Smooth muscle cell (in vitro differentiated cells): ENCODE measurements around the gene NEK6. TPM values are rescaled to one million over a fixed set of nuclear protein-coding genes. Genes with fewer than 3 reads are reported as not detected.

ENCODE experiments used
- DNase-seq: peaks from one replicate; lab custom pipeline; 2025; ENCODE audit not compliant: unreplicated experiment; lab: John Stamatoyannopoulos, UW
- H2AFZ ChIP-seq: fragments of 200-600 bp; sonication (generic); 2 replicates; pipeline ENCODE4 v1.6.0; 2016; ENCODE audit warnings: antibody characterized with exemption, low read depth, mild to moderate bottlenecking
- H3F3A ChIP-seq: fragments of 200-600 bp; sonication (generic); 2 replicates; pipeline ENCODE4 v1.6.0; 2017; ENCODE audit warnings: antibody characterized with exemption, low read depth
- H3K27ac ChIP-seq: fragments of 200-600 bp; sonication (generic); 2 replicates; pipeline ENCODE4 v1.5.1; 2016; ENCODE audit warnings: low read depth, mild to moderate bottlenecking
- H3K27me3 ChIP-seq: fragments of 200-600 bp; sonication (generic); 2 replicates; pipeline ENCODE4 v1.6.1; 2016; ENCODE audit warnings: low read depth, mild to moderate bottlenecking
- H3K36me3 ChIP-seq: fragments of 200-600 bp; sonication (generic); 2 replicates; pipeline ENCODE4 v1.5.1; 2016; ENCODE audit warnings: low read depth
- H3K4me1 ChIP-seq: fragments of 200-600 bp; sonication (generic); 2 replicates; pipeline ENCODE4 v1.5.1; 2016; ENCODE audit warnings: low read depth
- H3K4me2 ChIP-seq: fragments of 200-600 bp; sonication (generic); 2 replicates; pipeline ENCODE4 v1.6.0; 2016; ENCODE audit warnings: mild to moderate bottlenecking
- H3K4me3 ChIP-seq: fragments of 200-600 bp; sonication (generic); 2 replicates; pipeline ENCODE4 v1.5.1; 2016; ENCODE audit warnings: mild to moderate bottlenecking
- H3K79me2 ChIP-seq: fragments of 200-600 bp; sonication (generic); 2 replicates; pipeline ENCODE4 v1.6.0; 2016; ENCODE audit warnings: low read depth, mild to moderate bottlenecking
- H3K9ac ChIP-seq: fragments of 200-600 bp; sonication (generic); 2 replicates; pipeline ENCODE4 v1.6.0; 2016; ENCODE audit warnings: low read depth
- H3K9me3 ChIP-seq: fragments of 200-600 bp; sonication (generic); replicated peaks from 2 replicates; pipeline ENCODE4 v1.5.1; 2016; ENCODE audit warnings: low read depth
- H4K20me1 ChIP-seq: fragments of 200-600 bp; sonication (generic); 2 replicates; pipeline ENCODE4 v1.6.0; 2016; ENCODE audit warnings: low read depth
- WGBS: methylation state at CpG from one replicate; pipeline ENCODE4 v1.1.7; 2016; ENCODE audit warnings: low lambda C conversion rate; 5-methylcytosine and 5-hydroxymethylcytosine counted together
- polyA plus RNA-seq: library from polyadenylated mRNA; unstranded; fragments of >200 nt; fragmentation: Nextera tagmentation; extraction: Ambion mirVana; gene quantifications from 2 replicates; pipeline ENCODE4 v1.2.1, GENCODE V29; 2016
- total RNA-seq: library from RNA; depleted of rRNA; stranded (reverse); fragments of >200 nt; gene quantifications from 2 replicates; pipeline ENCODE4 v1.2.3, GENCODE V29; 2014
- TF ChIP-seq, protein P1 (sequence below): fragments of 200-600 bp; sonication (generic); IDR thresholded peaks from 2 replicates; pipeline ENCODE4 v1.5.1; 2017; ENCODE audit warnings: borderline replicate concordance, mild to moderate bottlenecking, antibody characterized with exemption; ENCODE audit not compliant: insufficient read depth, poor library complexity, severe bottlenecking

The NEK6 gene
- total and polyA plus RNA-seq, 2 experiments from 2014 or later = 45.9 to 108 TPM

DNA sequence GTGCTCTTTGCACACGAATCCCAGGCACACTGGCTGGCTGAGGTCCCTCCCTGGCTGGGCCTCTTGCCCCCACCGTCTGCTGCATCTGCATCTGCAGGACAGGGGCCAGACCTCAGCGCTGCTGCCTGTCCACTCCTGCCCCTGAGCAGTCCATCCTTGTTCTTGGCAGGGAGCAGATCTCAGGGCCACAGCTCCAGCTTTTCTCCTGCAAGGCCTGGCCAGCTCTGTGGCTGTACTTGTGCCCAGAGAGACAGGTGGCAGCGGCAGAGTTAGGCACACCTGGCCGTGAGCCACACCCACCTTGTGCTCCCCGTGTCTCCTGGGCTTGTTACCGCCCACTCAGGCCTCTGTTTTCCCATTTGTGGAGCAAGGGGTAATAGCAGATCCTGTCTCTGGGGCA is 13.9 kb downstream of the NEK6 start:
- peaks cover 100% of the 10 kb centered on the region for H3K79me2 ChIP-seq
- peaks cover 100% of the 10 kb centered on the region for H4K20me1 ChIP-seq
- H3K9ac ChIP-seq = no peak overlapping the region
- H3K4me2 ChIP-seq = no peak overlapping the region
- no peaks in the 10 kb centered on the region for H3K27me3 ChIP-seq
- H3F3A ChIP-seq = no peaks in the 10 kb centered on the region
- H3K4me1 ChIP-seq = peaks cover 20% of the 10 kb centered on the region
- DNase-seq = no peak
- 80% methylated on average over 7 of the region's 7 CpGs for WGBS
- TF ChIP-seq, protein P1, sequence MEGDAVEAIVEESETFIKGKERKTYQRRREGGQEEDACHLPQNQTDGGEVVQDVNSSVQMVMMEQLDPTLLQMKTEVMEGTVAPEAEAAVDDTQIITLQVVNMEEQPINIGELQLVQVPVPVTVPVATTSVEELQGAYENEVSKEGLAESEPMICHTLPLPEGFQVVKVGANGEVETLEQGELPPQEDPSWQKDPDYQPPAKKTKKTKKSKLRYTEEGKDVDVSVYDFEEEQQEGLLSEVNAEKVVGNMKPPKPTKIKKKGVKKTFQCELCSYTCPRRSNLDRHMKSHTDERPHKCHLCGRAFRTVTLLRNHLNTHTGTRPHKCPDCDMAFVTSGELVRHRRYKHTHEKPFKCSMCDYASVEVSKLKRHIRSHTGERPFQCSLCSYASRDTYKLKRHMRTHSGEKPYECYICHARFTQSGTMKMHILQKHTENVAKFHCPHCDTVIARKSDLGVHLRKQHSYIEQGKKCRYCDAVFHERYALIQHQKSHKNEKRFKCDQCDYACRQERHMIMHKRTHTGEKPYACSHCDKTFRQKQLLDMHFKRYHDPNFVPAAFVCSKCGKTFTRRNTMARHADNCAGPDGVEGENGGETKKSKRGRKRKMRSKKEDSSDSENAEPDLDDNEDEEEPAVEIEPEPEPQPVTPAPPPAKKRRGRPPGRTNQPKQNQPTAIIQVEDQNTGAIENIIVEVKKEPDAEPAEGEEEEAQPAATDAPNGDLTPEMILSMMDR = no peak
- no peaks in the 10 kb centered on the region for H3K36me3 ChIP-seq
- no peaks in the 10 kb centered on the region for H3K9me3 ChIP-seq
- no peak overlapping the region for H3K27ac ChIP-seq
- H2AFZ ChIP-seq = no peak overlapping the region
- no peak overlapping the region for H3K4me3 ChIP-seq

DNA sequence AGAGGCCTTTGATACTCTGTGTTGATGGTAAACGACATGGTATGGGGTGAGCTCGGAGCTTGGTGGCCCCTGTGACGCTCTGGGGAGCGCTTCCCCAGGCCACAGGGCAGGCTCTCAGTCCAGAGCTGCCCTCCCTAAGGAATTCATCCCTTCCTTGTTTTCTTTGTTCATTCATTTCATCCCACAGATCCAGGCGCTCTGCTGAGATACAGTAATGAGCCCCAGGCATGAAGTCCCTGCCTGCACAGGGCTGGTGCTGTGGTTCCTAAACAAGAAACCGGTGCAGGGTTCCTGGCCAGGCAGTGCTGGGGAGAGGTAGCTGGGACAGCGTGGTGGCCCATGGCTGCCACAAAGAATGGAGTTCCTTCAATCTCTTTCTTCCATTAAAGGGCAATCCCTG is 14.4 kb downstream of the NEK6 start:
- H3K27me3 ChIP-seq = no peaks in the 10 kb centered on the region
- H3K9me3 ChIP-seq = no peaks in the 10 kb centered on the region
- DNase-seq = no peak
- H3K79me2 ChIP-seq = peaks cover 100% of the 10 kb centered on the region
- H3K4me2 ChIP-seq = no peak overlapping the region
- no peaks in the 10 kb centered on the region for H3F3A ChIP-seq
- peaks cover 15% of the 10 kb centered on the region for H3K4me1 ChIP-seq
- TF ChIP-seq, protein P1 = no peak
- H3K27ac ChIP-seq = no peak overlapping the region
- H3K36me3 ChIP-seq = no peaks in the 10 kb centered on the region
- peaks cover 100% of the 10 kb centered on the region for H4K20me1 ChIP-seq
- H3K9ac ChIP-seq = no peak overlapping the region
- 78% methylated on average over 7 of the region's 7 CpGs for WGBS
- H2AFZ ChIP-seq = no peak overlapping the region
- H3K4me3 ChIP-seq = no peak overlapping the region

DNA sequence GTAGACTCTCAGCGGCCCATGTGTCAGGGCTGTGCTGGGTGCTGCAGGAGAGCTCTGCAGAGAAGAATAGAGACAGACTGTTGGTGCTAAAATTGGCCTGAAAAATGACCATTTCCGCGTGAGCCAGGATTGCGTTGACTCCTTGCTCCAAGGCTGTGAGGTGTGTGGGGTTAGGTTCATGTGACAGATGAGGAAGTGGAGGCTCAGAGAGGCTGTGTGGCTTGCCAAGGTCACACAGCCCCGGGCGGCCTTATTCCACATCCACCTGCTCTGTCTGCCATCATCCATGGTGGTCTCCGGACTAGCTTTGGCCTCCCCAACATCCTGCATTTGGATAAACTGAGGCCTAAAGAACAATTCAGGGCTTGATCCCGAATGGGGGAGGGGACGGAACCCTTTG is 15.2 kb downstream of the NEK6 start:
- Histone ChIP-seq H3K4me3 (no peak overlapping the region), H3F3A (no peaks in the 10 kb centered on the region), H3K36me3 (no peaks in the 10 kb centered on the region), H3K27me3 (no peaks in the 10 kb centered on the region), H2AFZ (no peak overlapping the region), H4K20me1 (peaks cover 100% of the 10 kb centered on the region), H3K4me2 (no peak overlapping the region), H3K4me1 (peaks cover 10% of the 10 kb centered on the region), H3K27ac (no peak overlapping the region), H3K9me3 (no peaks in the 10 kb centered on the region), H3K9ac (no peak overlapping the region), H3K79me2 (peaks cover 100% of the 10 kb centered on the region)
- DNase-seq = no peak
- 97% methylated on average over 9 of the region's 9 CpGs for WGBS
- TF ChIP-seq, protein P1 = no peak

DNA sequence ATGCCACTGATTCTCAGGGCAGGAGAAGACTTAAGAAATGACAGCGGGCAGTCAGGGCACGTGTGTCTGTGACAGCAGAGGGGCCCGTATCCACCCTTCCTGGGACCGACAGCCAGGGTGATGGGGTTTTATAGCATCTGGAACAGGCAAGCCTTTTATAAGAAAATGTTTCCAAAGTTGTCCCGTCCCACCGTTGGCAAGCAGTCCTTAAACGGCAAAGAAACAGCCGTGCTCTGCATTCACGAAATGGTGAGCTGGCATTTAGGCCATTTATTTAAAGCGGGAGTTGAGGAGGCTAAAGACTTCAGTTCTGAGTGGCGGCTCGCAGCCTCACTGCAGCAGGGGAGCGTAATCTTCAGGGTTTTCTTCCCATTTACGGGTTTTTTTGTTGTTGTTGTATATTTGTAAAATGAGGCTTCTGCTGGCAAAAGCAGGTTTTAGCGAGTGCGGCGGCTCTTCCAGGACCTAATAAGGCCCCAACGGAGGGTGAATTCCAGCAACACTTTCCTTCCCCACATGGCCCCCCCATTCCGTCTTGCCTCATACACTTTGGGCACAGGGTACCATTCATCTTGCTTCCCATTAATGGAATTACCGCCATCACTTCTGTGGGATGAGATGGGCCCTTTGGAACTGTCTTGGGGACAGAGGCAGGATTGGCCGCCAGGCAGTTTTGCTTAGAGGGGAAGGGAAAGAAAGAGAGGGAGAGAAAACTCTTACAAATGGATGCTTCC is 15.8 kb downstream of the NEK6 start:
- no peaks in the 10 kb centered on the region for H3F3A ChIP-seq
- H3K9ac ChIP-seq = no peak overlapping the region
- no peaks in the 10 kb centered on the region for H3K9me3 ChIP-seq
- H3K4me2 ChIP-seq = no peak overlapping the region
- H3K4me1 ChIP-seq = peaks cover 10% of the 10 kb centered on the region
- H3K79me2 ChIP-seq = peaks cover 100% of the 10 kb centered on the region
- peaks cover 100% of the 10 kb centered on the region for H4K20me1 ChIP-seq
- H3K36me3 ChIP-seq = no peaks in the 10 kb centered on the region
- WGBS = 92% methylated on average over 21 of the region's 21 CpGs
- DNase-seq = no peak
- H3K27me3 ChIP-seq = no peaks in the 10 kb centered on the region
- TF ChIP-seq, protein P1 = no peak
- no peak overlapping the region for H2AFZ ChIP-seq
- H3K27ac ChIP-seq = no peak overlapping the region
- H3K4me3 ChIP-seq = no peak overlapping the region
